ENCODE data around the gene CACYBP.
"Not testable (repeated sequence)": the region's sequence is repeated elsewhere in the genome, so short reads cannot be mapped to it uniquely, and the experiment has no call there.

The CACYBP gene

DNA sequence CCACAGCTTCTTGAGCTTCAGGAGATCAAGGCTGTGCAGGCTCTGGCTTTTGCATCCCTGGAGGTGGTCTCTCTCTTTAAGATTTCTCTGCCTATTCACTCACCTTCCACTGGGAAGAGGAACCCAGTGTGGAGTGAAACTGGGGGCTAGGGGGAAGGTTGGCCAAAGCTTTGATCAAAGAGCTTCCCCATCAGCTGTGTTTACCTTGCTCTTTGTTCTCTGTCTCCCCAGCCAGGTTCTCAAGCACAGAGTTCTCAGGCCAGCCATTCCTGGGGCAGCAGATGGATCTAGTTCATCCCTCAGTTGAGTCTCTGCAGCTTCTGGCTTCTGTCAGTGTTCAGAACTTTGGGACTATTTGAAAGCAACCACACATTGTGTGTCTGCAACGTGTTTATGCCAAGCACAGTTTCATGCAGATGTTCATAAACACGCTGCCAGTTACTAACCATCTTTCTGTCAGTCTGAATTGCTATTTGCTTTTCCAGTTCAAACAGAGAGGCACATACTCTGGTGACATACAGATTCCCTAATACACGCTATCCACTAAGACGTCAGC is 40.7 kb downstream of the CACYBP start:
- no peak for TF ChIP-seq EZH2 (IDR thresholded peaks at IDR 0.05; ENCODE audit: borderline replicate concordance, low read length)
- TF ChIP-seq, protein P1, sequence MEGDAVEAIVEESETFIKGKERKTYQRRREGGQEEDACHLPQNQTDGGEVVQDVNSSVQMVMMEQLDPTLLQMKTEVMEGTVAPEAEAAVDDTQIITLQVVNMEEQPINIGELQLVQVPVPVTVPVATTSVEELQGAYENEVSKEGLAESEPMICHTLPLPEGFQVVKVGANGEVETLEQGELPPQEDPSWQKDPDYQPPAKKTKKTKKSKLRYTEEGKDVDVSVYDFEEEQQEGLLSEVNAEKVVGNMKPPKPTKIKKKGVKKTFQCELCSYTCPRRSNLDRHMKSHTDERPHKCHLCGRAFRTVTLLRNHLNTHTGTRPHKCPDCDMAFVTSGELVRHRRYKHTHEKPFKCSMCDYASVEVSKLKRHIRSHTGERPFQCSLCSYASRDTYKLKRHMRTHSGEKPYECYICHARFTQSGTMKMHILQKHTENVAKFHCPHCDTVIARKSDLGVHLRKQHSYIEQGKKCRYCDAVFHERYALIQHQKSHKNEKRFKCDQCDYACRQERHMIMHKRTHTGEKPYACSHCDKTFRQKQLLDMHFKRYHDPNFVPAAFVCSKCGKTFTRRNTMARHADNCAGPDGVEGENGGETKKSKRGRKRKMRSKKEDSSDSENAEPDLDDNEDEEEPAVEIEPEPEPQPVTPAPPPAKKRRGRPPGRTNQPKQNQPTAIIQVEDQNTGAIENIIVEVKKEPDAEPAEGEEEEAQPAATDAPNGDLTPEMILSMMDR (IDR thresholded peaks at IDR 0.05; ENCODE audit: low read length) = no peak
- H3K4me1 ChIP-seq (ENCODE audit: insufficient read depth, low read length, severe bottlenecking) = no peaks in the 10 kb centered on the region
- H4K20me1 ChIP-seq (ENCODE audit: insufficient read depth, low read length) = no peaks in the 10 kb centered on the region
- no peaks in the 10 kb centered on the region for H3K9me2 ChIP-seq (ENCODE audit: low read depth, low read length)
- no peak overlapping the region for H3K9ac ChIP-seq (ENCODE audit: low read length)
- H3K9me3 ChIP-seq (ENCODE audit: low read length) = no peaks in the 10 kb centered on the region
- H3F3A ChIP-seq (ENCODE audit: insufficient read depth, low read length) = no peaks in the 10 kb centered on the region
- no peaks in the 10 kb centered on the region for H3K79me2 ChIP-seq (ENCODE audit: insufficient read depth, low read length)
- H3K4me2 ChIP-seq (ENCODE audit: low read length) = no peak overlapping the region
- no peak overlapping the region for H3K27ac ChIP-seq (ENCODE audit: low read depth, low read length, poor library complexity, severe bottlenecking)
- H3K36me3 ChIP-seq (ENCODE audit: insufficient read depth, low read length) = no peaks in the 10 kb centered on the region
- H2AFZ ChIP-seq (ENCODE audit: low read length) = no peak overlapping the region
- no peak overlapping the region for H3K4me3 ChIP-seq (ENCODE audit: low read depth, low read length, poor library complexity, severe bottlenecking)
- H3K27me3 ChIP-seq (ENCODE audit: insufficient read depth, low read length) = no peaks in the 10 kb centered on the region

DNA sequence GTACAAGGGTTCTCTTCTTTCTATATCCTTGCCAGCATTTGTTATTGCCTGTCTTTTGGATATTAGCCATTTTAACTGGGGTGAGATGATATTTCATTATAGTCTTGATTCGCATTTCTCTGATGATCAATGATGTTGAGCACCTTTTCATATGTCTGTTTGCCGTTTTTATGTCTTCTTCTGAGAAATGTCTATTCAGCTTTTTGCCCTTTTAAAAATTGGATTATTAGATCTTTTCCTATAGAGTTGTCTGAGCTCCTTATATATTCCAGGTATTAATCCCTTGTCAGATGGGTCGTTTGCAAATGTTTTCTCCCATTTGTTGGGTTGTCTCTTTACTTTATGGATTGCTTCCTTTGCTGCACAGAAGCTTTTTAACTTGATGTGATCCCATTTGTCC is 42.9 kb downstream of the CACYBP start:
- H3F3A ChIP-seq (ENCODE audit: insufficient read depth, low read length) = no peaks in the 10 kb centered on the region
- H3K9me3 ChIP-seq (ENCODE audit: low read length) = no peaks in the 10 kb centered on the region
- no peak for TF ChIP-seq EZH2 (IDR thresholded peaks at IDR 0.05; ENCODE audit: borderline replicate concordance, low read length)
- TF ChIP-seq, protein P1 (IDR thresholded peaks at IDR 0.05; ENCODE audit: low read length) = no peak

DNA sequence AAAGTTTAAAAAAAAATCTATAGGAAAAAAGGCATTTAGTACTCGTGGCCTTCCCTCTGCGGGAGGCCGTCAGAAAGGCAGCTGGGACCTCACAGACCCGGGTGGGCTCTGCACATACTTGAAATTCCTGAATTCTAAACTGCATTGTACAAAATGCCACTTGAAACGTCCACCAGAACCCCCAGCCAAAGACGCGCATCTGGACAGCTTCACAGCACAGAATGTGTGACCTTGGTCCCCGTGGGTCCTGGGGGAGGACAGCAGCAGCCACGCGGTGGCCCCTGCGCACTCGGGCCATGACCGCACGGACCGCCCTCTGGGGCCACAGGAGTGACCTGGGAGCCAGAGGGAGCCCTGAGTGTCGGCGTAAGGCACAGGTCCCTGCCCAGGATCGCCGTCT is 44.1 kb downstream of the CACYBP start:
- Histone ChIP-seq H3K9ac (ENCODE audit: low read length) (no peak overlapping the region), H3F3A (ENCODE audit: insufficient read depth, low read length) (no peaks in the 10 kb centered on the region), H3K27ac (ENCODE audit: low read depth, low read length, poor library complexity, severe bottlenecking) (no peak overlapping the region), H3K4me2 (ENCODE audit: low read length) (no peak overlapping the region), H3K79me2 (ENCODE audit: insufficient read depth, low read length) (no peaks in the 10 kb centered on the region), H3K4me3 (ENCODE audit: low read depth, low read length, poor library complexity, severe bottlenecking) (no peak overlapping the region), H4K20me1 (ENCODE audit: insufficient read depth, low read length) (no peaks in the 10 kb centered on the region), H2AFZ (ENCODE audit: low read length) (no peak overlapping the region), H3K9me3 (ENCODE audit: low read length) (no peaks in the 10 kb centered on the region), H3K27me3 (ENCODE audit: insufficient read depth, low read length) (no peaks in the 10 kb centered on the region), H3K4me1 (ENCODE audit: insufficient read depth, low read length, severe bottlenecking) (no peaks in the 10 kb centered on the region), H3K36me3 (ENCODE audit: insufficient read depth, low read length) (no peaks in the 10 kb centered on the region), H3K9me2 (ENCODE audit: low read depth, low read length) (no peaks in the 10 kb centered on the region)
- TF ChIP-seq, protein P1 (IDR thresholded peaks at IDR 0.05; ENCODE audit: low read length) = no peak
- no peak for TF ChIP-seq EZH2 (IDR thresholded peaks at IDR 0.05; ENCODE audit: borderline replicate concordance, low read length)

More for the DNA sequence above, 42.9 kb downstream of the CACYBP start:
- Histone ChIP-seq H3K27me3 (ENCODE audit: insufficient read depth, low read length) (no peaks in the 10 kb centered on the region), H3K36me3 (ENCODE audit: insufficient read depth, low read length) (no peaks in the 10 kb centered on the region), H3K27ac (ENCODE audit: low read depth, low read length, poor library complexity, severe bottlenecking) (no peak overlapping the region), H3K9ac (ENCODE audit: low read length) (no peak overlapping the region), H3K4me2 (ENCODE audit: low read length) (no peak overlapping the region), H3K9me2 (ENCODE audit: low read depth, low read length) (no peaks in the 10 kb centered on the region), H4K20me1 (ENCODE audit: insufficient read depth, low read length) (no peaks in the 10 kb centered on the region), H3K4me1 (ENCODE audit: insufficient read depth, low read length, severe bottlenecking) (no peaks in the 10 kb centered on the region), H2AFZ (ENCODE audit: low read length) (no peak overlapping the region), H3K4me3 (ENCODE audit: low read depth, low read length, poor library complexity, severe bottlenecking) (no peak overlapping the region), H3K79me2 (ENCODE audit: insufficient read depth, low read length) (no peaks in the 10 kb centered on the region)

DNA sequence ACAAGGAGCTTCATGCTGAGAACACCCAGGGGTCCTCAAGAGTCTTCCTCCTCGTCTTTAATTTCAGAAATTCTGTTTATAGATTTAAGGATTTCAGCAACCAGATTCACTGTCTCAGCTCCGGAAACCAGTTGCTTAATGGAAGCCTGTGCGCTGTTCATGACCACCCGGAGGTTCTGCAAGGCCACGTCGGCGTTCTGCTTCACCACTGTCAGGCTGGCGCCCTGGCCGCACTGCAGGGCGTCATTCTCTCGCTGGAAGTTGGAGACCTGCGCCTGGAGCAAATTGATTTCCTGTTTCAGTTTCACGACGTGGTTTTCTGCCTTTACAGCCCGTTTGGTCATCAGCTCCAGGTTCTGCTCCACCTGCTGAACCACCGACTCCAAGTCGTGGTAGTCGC is 44.8 kb downstream of the CACYBP start:
- not testable (repeated sequence) for H3K79me2 ChIP-seq (ENCODE audit: insufficient read depth, low read length); H4K20me1 ChIP-seq (ENCODE audit: insufficient read depth, low read length); H3K4me2 ChIP-seq (ENCODE audit: low read length); H3K4me1 ChIP-seq (ENCODE audit: insufficient read depth, low read length, severe bottlenecking); H3K36me3 ChIP-seq (ENCODE audit: insufficient read depth, low read length); H3K9me2 ChIP-seq (ENCODE audit: low read depth, low read length); H3K27ac ChIP-seq (ENCODE audit: low read depth, low read length, poor library complexity, severe bottlenecking); H3K9me3 ChIP-seq (ENCODE audit: low read length); H3F3A ChIP-seq (ENCODE audit: insufficient read depth, low read length); H3K9ac ChIP-seq (ENCODE audit: low read length); H2AFZ ChIP-seq (ENCODE audit: low read length); H3K4me3 ChIP-seq (ENCODE audit: low read depth, low read length, poor library complexity, severe bottlenecking); H3K27me3 ChIP-seq (ENCODE audit: insufficient read depth, low read length)
